HL-60 (cell line): ENCODE measurements around the gene CPPED1.

Experiments used
- DNase-seq, 2 experiments: peaks; one replicate each; pipeline ENCODE4 v3.0.0-alpha.2; 2010 to 2020; ENCODE audit warnings: low read depth in 1 of 2, low spot score in 1 of 2
- H3K27ac ChIP-seq: fragments of 250-450 bp; sonication (Bioruptor Pico); replicated peaks from 2 replicates; pipeline ENCODE4 v1.5.1; 2020; ENCODE audit warnings: mild to moderate bottlenecking, moderate library complexity
- H3K27me3 ChIP-seq: fragments of 250-450 bp; sonication (Bioruptor Pico); 2 replicates; pipeline ENCODE4 v1.5.1; 2021; ENCODE audit warnings: mild to moderate bottlenecking, moderate library complexity; ENCODE audit not compliant: insufficient read depth, poor library complexity, severe bottlenecking
- H3K4me3 ChIP-seq: replicated peaks from 2 replicates; pipeline ENCODE4 v1.5.1; 2011; ENCODE audit warnings: mild to moderate bottlenecking, control low read depth, low read length; ENCODE audit not compliant: insufficient read depth
- CTCF ChIP-seq: IDR thresholded peaks from one replicate; pipeline ENCODE4 v1.5.1; 2011; ENCODE audit warnings: low read length, control low read depth, inconsistent platforms; ENCODE audit not compliant: insufficient read depth
- GABPA ChIP-seq: IDR thresholded peaks from 2 replicates; pipeline ENCODE4 v1.6.1; 2012; ENCODE audit warnings: low read depth
- POLR2AphosphoS5 ChIP-seq: IDR thresholded peaks from 2 replicates; pipeline ENCODE4 v1.6.1; 2012; ENCODE audit warnings: low read depth
- SPI1 ChIP-seq: IDR thresholded peaks from 2 replicates; pipeline ENCODE4 v1.6.1; 2012; ENCODE audit warnings: low read depth, mild to moderate bottlenecking, borderline replicate concordance
- TF ChIP-seq, protein P1 (sequence below): IDR thresholded peaks from 2 replicates; pipeline ENCODE4 v1.6.1; 2012; ENCODE audit warnings: low read depth; ENCODE audit not compliant: insufficient replicate concordance

The CPPED1 gene

GRCh38 chr16:12737563-12737962 is 66.1 kb downstream of the CPPED1 start:
- TF ChIP-seq, protein P1, sequence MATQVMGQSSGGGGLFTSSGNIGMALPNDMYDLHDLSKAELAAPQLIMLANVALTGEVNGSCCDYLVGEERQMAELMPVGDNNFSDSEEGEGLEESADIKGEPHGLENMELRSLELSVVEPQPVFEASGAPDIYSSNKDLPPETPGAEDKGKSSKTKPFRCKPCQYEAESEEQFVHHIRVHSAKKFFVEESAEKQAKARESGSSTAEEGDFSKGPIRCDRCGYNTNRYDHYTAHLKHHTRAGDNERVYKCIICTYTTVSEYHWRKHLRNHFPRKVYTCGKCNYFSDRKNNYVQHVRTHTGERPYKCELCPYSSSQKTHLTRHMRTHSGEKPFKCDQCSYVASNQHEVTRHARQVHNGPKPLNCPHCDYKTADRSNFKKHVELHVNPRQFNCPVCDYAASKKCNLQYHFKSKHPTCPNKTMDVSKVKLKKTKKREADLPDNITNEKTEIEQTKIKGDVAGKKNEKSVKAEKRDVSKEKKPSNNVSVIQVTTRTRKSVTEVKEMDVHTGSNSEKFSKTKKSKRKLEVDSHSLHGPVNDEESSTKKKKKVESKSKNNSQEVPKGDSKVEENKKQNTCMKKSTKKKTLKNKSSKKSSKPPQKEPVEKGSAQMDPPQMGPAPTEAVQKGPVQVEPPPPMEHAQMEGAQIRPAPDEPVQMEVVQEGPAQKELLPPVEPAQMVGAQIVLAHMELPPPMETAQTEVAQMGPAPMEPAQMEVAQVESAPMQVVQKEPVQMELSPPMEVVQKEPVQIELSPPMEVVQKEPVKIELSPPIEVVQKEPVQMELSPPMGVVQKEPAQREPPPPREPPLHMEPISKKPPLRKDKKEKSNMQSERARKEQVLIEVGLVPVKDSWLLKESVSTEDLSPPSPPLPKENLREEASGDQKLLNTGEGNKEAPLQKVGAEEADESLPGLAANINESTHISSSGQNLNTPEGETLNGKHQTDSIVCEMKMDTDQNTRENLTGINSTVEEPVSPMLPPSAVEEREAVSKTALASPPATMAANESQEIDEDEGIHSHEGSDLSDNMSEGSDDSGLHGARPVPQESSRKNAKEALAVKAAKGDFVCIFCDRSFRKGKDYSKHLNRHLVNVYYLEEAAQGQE: no peak
- TF ChIP-seq CTCF (no peak), GABPA (no peak), SPI1 (no peak), POLR2AphosphoS5 (no peak)
- Histone ChIP-seq H3K4me3 (no peak overlapping the region), H3K27ac (no peak overlapping the region), H3K27me3 (no peaks in the 10 kb centered on the region)
- no peak for DNase-seq

DNA sequence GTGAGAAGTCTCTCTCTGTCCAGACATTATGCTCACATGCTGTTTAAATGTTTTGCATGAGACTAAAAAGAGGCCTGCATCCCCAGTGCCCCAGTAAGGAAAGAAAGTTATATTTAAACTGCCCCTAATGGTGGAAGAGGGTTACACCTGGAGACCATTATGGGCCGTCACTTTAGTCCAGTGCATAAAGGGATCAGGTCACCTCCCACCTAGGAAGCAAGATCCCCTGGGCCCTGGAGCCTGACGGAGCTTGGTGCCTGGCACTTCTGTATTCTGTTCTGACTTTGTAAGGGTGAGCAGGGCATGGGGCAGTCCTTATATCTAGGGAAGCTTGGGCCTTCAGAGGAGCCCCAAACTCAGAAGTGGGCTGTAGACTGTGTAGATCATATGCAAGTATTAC is 67.9 kb downstream of the CPPED1 start:
- H3K27ac ChIP-seq: no peak overlapping the region
- TF ChIP-seq POLR2AphosphoS5 (no peak), CTCF (no peak), SPI1 (no peak), GABPA (no peak)
- TF ChIP-seq, protein P1: no peak
- H3K4me3 ChIP-seq: no peak overlapping the region
- no peak for DNase-seq
- H3K27me3 ChIP-seq: no peaks in the 10 kb centered on the region

DNA sequence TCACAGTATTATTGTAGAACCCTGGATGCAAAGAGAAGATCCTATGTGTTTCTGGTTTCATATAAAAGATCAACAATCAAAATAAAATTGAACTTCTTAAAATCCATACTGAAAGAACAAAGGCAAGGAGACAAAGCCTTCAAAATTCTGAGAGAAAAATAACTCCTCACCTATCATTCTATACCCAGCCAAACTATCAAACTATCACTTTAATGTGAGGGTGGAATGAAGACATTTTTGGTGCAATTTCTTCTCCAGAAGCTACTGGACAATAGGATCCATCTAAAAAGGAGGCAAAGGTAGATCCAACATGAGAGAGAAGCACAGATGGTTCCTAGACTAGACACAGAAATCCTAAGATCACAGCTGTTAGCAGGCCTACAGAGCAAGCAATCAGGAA is 71.1 kb downstream of the CPPED1 start:
- no peak overlapping the region for H3K27ac ChIP-seq
- no peak for DNase-seq
- TF ChIP-seq CTCF (no peak), GABPA (no peak), SPI1 (no peak), POLR2AphosphoS5 (no peak)
- TF ChIP-seq, protein P1: no peak
- H3K27me3 ChIP-seq: no peaks in the 10 kb centered on the region
- no peak overlapping the region for H3K4me3 ChIP-seq
